Measurements from ENCODE around the gene ZNF750.

ZNF750 gene

DNA sequence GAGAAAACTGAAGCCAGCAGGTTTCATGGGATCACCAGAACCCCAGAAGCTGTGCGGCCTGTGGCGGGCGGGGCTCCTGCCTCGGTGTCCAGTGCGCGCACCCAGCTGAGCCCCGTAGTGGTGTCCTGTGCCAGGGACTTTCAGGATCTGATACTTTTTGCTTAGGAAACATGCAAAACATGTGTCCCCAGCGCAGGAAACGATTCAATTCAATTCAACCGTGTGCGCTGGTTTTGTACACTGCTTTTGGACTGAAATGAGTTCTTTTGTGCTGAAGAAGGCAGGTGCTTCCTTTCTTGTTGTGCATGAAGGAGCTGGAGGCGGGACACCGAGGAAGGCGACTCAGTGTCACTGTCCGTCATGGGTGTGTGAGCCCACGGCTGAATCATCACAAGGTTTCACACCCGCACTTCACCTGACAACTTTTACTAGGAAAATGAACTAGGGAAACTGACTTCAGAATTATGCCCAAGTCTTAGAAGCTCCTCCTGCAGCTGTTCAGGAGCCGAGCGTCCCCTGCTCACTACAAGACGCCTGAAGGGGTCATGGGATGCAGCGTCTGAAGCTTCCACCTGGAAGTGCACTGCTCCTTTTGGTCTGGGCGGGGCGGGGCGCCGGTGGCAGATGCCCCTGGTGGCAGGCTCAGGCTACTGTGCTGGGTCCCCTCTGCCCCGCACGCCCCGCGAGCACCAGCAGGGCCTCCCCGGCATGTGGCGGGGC, 31.4 kb upstream of the ZNF750 start:
- H3K4me1 ChIP-seq (ENCODE audit: control insufficient read depth in 1 of 2, insufficient read depth in 1 of 2, low read depth in 1 of 2, low read length in 1 of 2) = peaks cover 24 to 26% of the 10 kb centered on the region in 2 experiments
- TF ChIP-seq, protein P1, sequence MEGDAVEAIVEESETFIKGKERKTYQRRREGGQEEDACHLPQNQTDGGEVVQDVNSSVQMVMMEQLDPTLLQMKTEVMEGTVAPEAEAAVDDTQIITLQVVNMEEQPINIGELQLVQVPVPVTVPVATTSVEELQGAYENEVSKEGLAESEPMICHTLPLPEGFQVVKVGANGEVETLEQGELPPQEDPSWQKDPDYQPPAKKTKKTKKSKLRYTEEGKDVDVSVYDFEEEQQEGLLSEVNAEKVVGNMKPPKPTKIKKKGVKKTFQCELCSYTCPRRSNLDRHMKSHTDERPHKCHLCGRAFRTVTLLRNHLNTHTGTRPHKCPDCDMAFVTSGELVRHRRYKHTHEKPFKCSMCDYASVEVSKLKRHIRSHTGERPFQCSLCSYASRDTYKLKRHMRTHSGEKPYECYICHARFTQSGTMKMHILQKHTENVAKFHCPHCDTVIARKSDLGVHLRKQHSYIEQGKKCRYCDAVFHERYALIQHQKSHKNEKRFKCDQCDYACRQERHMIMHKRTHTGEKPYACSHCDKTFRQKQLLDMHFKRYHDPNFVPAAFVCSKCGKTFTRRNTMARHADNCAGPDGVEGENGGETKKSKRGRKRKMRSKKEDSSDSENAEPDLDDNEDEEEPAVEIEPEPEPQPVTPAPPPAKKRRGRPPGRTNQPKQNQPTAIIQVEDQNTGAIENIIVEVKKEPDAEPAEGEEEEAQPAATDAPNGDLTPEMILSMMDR (IDR thresholded peaks at IDR 0.05) = no peak
- H3K36me3 ChIP-seq = peaks cover 24% of the 10 kb centered on the region
- H3K27ac ChIP-seq = no peak overlapping the region
- H3K27me3 ChIP-seq = no peaks in the 10 kb centered on the region
- no peak overlapping the region for H3K4me3 ChIP-seq (ENCODE audit: low read depth in 1 of 2, low read length in 1 of 2)
- no peaks in the 10 kb centered on the region for H3K9me3 ChIP-seq

DNA sequence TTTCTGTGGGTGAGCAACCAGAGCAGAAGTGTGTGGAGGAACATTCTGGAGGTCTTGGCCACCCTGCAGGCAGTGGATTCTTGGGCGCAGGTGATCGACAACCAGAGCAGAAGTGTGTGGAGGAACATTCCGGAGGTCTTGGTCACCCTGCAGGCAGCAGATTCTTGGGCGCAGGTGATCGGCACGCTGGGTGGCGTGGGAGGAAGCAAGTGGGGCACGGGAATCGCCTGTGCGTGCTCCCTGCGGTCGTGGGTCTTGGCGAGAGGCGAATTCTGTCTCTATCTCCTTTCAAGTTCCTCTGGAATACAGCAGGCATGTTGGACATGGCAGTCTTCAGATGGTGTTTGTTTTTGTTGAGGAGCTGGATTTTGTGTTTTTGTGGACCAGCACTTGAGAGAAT, 30.7 kb upstream of the ZNF750 start:
- H3K27me3 ChIP-seq = no peaks in the 10 kb centered on the region
- H3K27ac ChIP-seq = no peak overlapping the region
- peaks cover 24% of the 10 kb centered on the region for H3K36me3 ChIP-seq

GRCh38 chr17:82870091-82870491, 30.3 kb upstream of the ZNF750 start:
- H3K4me1 ChIP-seq (ENCODE audit: control insufficient read depth in 1 of 2, insufficient read depth in 1 of 2, low read depth in 1 of 2, low read length in 1 of 2) = peaks cover 13 to 15% of the 10 kb centered on the region in 2 experiments
- H3K36me3 ChIP-seq = peaks cover 24% of the 10 kb centered on the region
- H3K9me3 ChIP-seq = no peaks in the 10 kb centered on the region
- H3K27ac ChIP-seq = no peak overlapping the region
- H3K4me3 ChIP-seq (ENCODE audit: low read depth in 1 of 2, low read length in 1 of 2) = no peak overlapping the region
- no peaks in the 10 kb centered on the region for H3K27me3 ChIP-seq
- TF ChIP-seq, protein P1 (IDR thresholded peaks at IDR 0.05) = no peak

More for the DNA sequence above, 30.7 kb upstream of the ZNF750 start:
- Histone ChIP-seq H3K4me3 (ENCODE audit: low read depth in 1 of 2, low read length in 1 of 2) (no peak overlapping the region), H3K4me1 (ENCODE audit: control insufficient read depth in 1 of 2, insufficient read depth in 1 of 2, low read depth in 1 of 2, low read length in 1 of 2) (peaks cover 17 to 20% of the 10 kb centered on the region in 2 experiments), H3K9me3 (no peaks in the 10 kb centered on the region)
- TF ChIP-seq, protein P1 (IDR thresholded peaks at IDR 0.05) = no peak

GRCh38 chr17:82869536-82869935, 29.7 kb upstream of the ZNF750 start:
- Histone ChIP-seq H3K27me3 (no peaks in the 10 kb centered on the region), H3K36me3 (peaks cover 24% of the 10 kb centered on the region), H3K9me3 (no peaks in the 10 kb centered on the region), H3K4me1 (ENCODE audit: control insufficient read depth in 1 of 2, insufficient read depth in 1 of 2, low read depth in 1 of 2, low read length in 1 of 2) (peaks cover 7 to 10% of the 10 kb centered on the region in 2 experiments), H3K4me3 (ENCODE audit: low read depth in 1 of 2, low read length in 1 of 2) (no peak overlapping the region), H3K27ac (no peak overlapping the region)
- TF ChIP-seq, protein P1 (IDR thresholded peaks at IDR 0.05) = no peak

- Histone ChIP-seq H3K36me3 (peaks cover 24% of the 10 kb centered on the region), H3K9me3 (no peaks in the 10 kb centered on the region), H3K4me3 (ENCODE audit: low read depth in 1 of 2, low read length in 1 of 2) (no peak overlapping the region), H3K27me3 (no peaks in the 10 kb centered on the region), H3K4me1 (ENCODE audit: control insufficient read depth in 1 of 2, insufficient read depth in 1 of 2, low read depth in 1 of 2, low read length in 1 of 2) (peaks cover 0 to 1% of the 10 kb centered on the region in 2 experiments), H3K27ac (no peak overlapping the region)
- TF ChIP-seq, protein P1 (IDR thresholded peaks at IDR 0.05) = no peak
Observed at GRCh38 chr17:82868715-82869131, 28.9 kb upstream of the ZNF750 start.
